A549 treated with CORT108297 at 1 μM for 4 hours (cell line): Measurements from ENCODE around the gene SLC38A1. TPM values are rescaled to one million over a fixed set of nuclear protein-coding genes. Genes with fewer than 3 reads are reported as not detected.

Experiments
- total RNA-seq: library from RNA; stranded (reverse); fragments of 200-300 nt; extraction: Qiagen RNA extraction; gene quantifications from 5 replicates; pipeline ENCODE4 v1.2.3, GENCODE V29; 2022

Gene SLC38A1
- total RNA-seq = 64.6 to 84.1 TPM (median 78.5 TPM) in 5 replicates

GRCh38 chr12:46268583-46269428 lies at the start of gene SLC38A1:
TSS of gene SLC38A1 (minus strand) at chr12:46269043. CDS start at chr12:46239800, 29,243 bp downstream.

Other genes starting within 250 kb of the SLC38A1 start
- gene SLC38A2, start 103.7 kb upstream of the SLC38A1 start, total RNA-seq = 102 to 153 TPM (median 139 TPM) in 5 replicates